Esophagus muscularis mucosa (tissue), 4 donors: ENCODE data around the gene PDE3A. TPM values are rescaled to one million over a fixed set of nuclear protein-coding genes. Genes with fewer than 3 reads are reported as not detected.
"Not testable (repeated sequence)": the region's sequence is repeated elsewhere in the genome, so short reads cannot be mapped to it uniquely, and the experiment has no call there.

Experiments used
- DNase-seq: peaks from one replicate; pipeline ENCODE4 v3.0.0-alpha.2; 2017; ENCODE audit errors: extremely low spot score
- H3K27ac ChIP-seq, 4 donors: fragments of 200-600 bp; sonication (generic); replicated peaks in 1 of 4; 1 replicate in 3 of 4; 2 replicates in 1 of 4; pipeline ENCODE4 v1.5.1; 2016 to 2019; ENCODE audit warnings: mild to moderate bottlenecking in 1 of 4
- H3K27me3 ChIP-seq, 4 donors: fragments of 200-600 bp; sonication (generic); one replicate each; pipeline versions ENCODE4 v1.5.1 to v1.6.0; 2016 to 2019
- H3K36me3 ChIP-seq, 4 donors: fragments of 200-600 bp; sonication (generic); one replicate each; pipeline ENCODE4 v1.5.1; 2016 to 2019
- H3K4me1 ChIP-seq, 4 donors: fragments of 200-600 bp; sonication (generic); one replicate each; pipeline ENCODE4 v1.5.1; 2016 to 2019
- H3K4me3 ChIP-seq, 4 donors: fragments of 200-600 bp; sonication (generic); 1 replicate in 2 of 4; 2 replicates in 2 of 4; pipeline ENCODE4 v1.5.1; 2016 to 2019; ENCODE audit warnings: mild to moderate bottlenecking in 4 of 4, moderate library complexity in 1 of 4
- H3K9me3 ChIP-seq, 4 donors: fragments of 200-600 bp; sonication (generic); 1 replicate in 3 of 4; 2 replicates in 1 of 4; pipeline ENCODE4 v1.5.1; 2016 to 2019
- CTCF ChIP-seq, 3 experiments: fragments of 200-600 bp in 2 of 3; fragments of 450-650 bp in 1 of 3; sonication (generic) in 2 of 3; IDR thresholded peaks; one replicate each; pipeline ENCODE4 v1.5.1; 2017 to 2019; ENCODE audit warnings: antibody characterized with exemption in 3 of 3, mild to moderate bottlenecking in 2 of 3, moderate library complexity in 1 of 3
- EP300 ChIP-seq: sonication (generic); formaldehyde crosslinking; IDR thresholded peaks from one replicate; pipeline ENCODE4 v1.6.1; 2017; ENCODE audit warnings: antibody characterized with exemption
- POLR2A ChIP-seq: fragments of 450-650 bp; IDR thresholded peaks from one replicate; pipeline ENCODE4 v1.6.1; 2017; ENCODE audit warnings: antibody characterized with exemption, moderate library complexity, mild to moderate bottlenecking, low read depth
- POLR2AphosphoS5 ChIP-seq, 2 donors: sonication (generic); formaldehyde crosslinking; IDR thresholded peaks; one replicate each; pipeline ENCODE4 v1.6.1; 2017; ENCODE audit warnings: antibody characterized with exemption in 2 of 2
- WGBS: methylation state at CpG from one replicate; pipeline ENCODE4 v1.1.5; 2018; 5-methylcytosine and 5-hydroxymethylcytosine counted together
- intact Hi-C: fragments of 100-400 bp; cut with DNase I; formaldehyde crosslinking; loops from one replicate; pipeline ENCODE4 v1.15.1; 2023
- total RNA-seq, 4 donors: library from RNA; depleted of rRNA; stranded (reverse); fragments of >200 nt; gene quantifications; one replicate each; pipeline versions ENCODE4 v1.1.0 to v1.2.1, GENCODE V29; 2016

Gene PDE3A
- total RNA-seq, 4 donors from 2014 or later: 93.8 to 155 (median 106) TPM

- intact Hi-C loops: loop anchor here (5.0 kb wide), 1 partner anchor 85 kb away; no protein-coding TSS in a partner anchor
- Histone ChIP-seq H3K27ac (no peak overlapping the region), H3K9me3 (no peaks in the 10 kb centered on the region), H3K27me3 (no peaks in the 10 kb centered on the region), H3K4me1 (peaks cover 6 to 86% (median 78%) of the 10 kb centered on the region in 4 donors), H3K36me3 (no peaks in the 10 kb centered on the region), H3K4me3 (no peak overlapping the region)
- no peak for DNase-seq
- 85% methylated on average over 1 of the region's 1 CpG for WGBS
- TF ChIP-seq EP300 (no peak), CTCF (IDR thresholded peaks at IDR 0.05) (peak; percentile 23 to 31 (median 29))
Measured at GRCh38 chr12:20376984-20377383, 8.6 kb downstream of the PDE3A start.

GRCh38 chr12:20377750-20378149, 9.4 kb downstream of the PDE3A start:
- Histone ChIP-seq H3K4me3 (no peak overlapping the region), H3K4me1 (peaks cover 6 to 93% (median 84%) of the 10 kb centered on the region in 4 donors), H3K9me3 (no peaks in the 10 kb centered on the region), H3K27me3 (no peaks in the 10 kb centered on the region), H3K27ac (peak overlapping the region in 2 of 4 donors; percentile 42 to 63), H3K36me3 (no peaks in the 10 kb centered on the region)
- no peak for TF ChIP-seq POLR2A
- no peak for TF ChIP-seq CTCF (IDR thresholded peaks at IDR 0.05)
- TF ChIP-seq EP300: no peak
- no peak for TF ChIP-seq POLR2AphosphoS5 (IDR thresholded peaks at IDR 0.05)
- DNase-seq: no peak
- intact Hi-C loops: loop anchor here (5.0 kb wide), 1 partner anchor 85 kb away; no protein-coding TSS in a partner anchor

- no peaks in the 10 kb centered on the region for H3K9me3 ChIP-seq
- H3K4me3 ChIP-seq: no peak overlapping the region
- DNase-seq: no peak
- 33% methylated on average over 2 of the region's 2 CpGs for WGBS
- no peaks in the 10 kb centered on the region for H3K27me3 ChIP-seq
- no peaks in the 10 kb centered on the region for H3K36me3 ChIP-seq
- TF ChIP-seq CTCF (IDR thresholded peaks at IDR 0.05) (no peak), POLR2AphosphoS5 (IDR thresholded peaks at IDR 0.05) (no peak), EP300 (no peak), POLR2A (no peak)
- intact Hi-C loops: no loop called here
- peaks cover 16 to 67% (median 62%) of the 10 kb centered on the region in 4 donors for H3K4me1 ChIP-seq
- peak overlapping the region in 3 of 4 donors; percentile 1 to 54 (median 47) for H3K27ac ChIP-seq
Measured at GRCh38 chr12:20382117-20382516, 13.8 kb downstream of the PDE3A start.

DNA sequence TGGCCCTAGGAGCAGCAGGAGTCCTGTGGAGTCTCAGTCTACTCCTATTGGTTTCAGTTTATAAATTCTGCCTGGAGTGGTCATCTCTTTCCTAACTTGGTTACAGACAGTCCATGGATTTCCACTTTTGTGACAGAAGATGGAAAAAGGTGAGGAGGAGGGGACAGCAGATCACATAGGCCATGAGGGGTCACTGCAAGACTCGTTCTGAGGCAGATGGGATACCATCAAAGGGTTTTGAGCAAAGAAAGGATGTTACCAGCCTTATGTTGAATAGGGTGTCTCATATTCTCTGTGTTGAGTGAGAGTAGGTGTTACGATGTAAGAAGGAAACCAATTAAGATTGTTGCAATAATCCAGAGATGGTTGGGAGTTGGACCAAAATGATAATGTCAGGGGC, 15.3 kb downstream of the PDE3A start:
- Histone ChIP-seq H3K9me3 (no peaks in the 10 kb centered on the region), H3K27me3 (no peaks in the 10 kb centered on the region), H3K27ac (peak overlapping the region; percentile 2 to 33 (median 16)), H3K36me3 (no peaks in the 10 kb centered on the region), H3K4me1 (peaks cover 16 to 65% (median 55%) of the 10 kb centered on the region in 4 donors), H3K4me3 (no peak overlapping the region)
- no peak for TF ChIP-seq POLR2A
- no peak for TF ChIP-seq POLR2AphosphoS5 (IDR thresholded peaks at IDR 0.05)
- TF ChIP-seq CTCF (IDR thresholded peaks at IDR 0.05): no peak
- TF ChIP-seq EP300: no peak
- intact Hi-C loops: no loop called here
- 85% methylated on average over 2 of the region's 2 CpGs for WGBS
- no peak for DNase-seq

DNA sequence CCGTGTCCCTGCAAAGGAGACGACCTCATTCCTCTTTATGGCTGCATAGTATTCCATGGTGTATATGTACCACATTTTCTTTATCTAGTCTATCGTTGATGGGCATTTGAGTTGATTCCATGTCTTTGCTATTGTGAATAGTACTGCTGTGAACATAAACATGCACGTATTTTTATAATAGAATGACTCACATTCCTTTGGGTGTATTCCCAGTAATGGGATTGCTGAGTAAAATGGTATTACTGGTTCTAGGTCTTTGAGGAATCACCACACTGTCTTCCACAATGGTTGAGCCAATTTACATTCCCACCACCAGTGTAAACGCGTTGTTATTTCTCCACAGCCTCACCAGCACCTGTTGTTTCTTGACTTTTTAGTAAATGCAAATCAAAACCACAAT, 16.5 kb downstream of the PDE3A start:
- H3K36me3 ChIP-seq, intact Hi-C loops, H3K9me3 ChIP-seq, H3K27me3 ChIP-seq, H3K4me3 ChIP-seq, DNase-seq, H3K27ac ChIP-seq: not testable (repeated sequence)
- peaks cover 19 to 63% (median 55%) of the 10 kb centered on the region in 4 donors for H3K4me1 ChIP-seq
- 89% methylated on average over 6 of the region's 6 CpGs for WGBS
